ENCODE measurements around the gene ADTRP. TPM values are rescaled to one million over a fixed set of nuclear protein-coding genes. Genes with fewer than 3 reads are reported as not detected.

ADTRP gene
- total RNA-seq, 4 donors from 2014 or later: 9.1 to 40.4 (median 21.8) TPM

GRCh38 chr6:11773013-11773412 is 5.6 kb downstream of the ADTRP start:
- WGBS, 2 donors: 71 to 84% methylated on average over 4 to 5 of the region's 5 CpGs
- TF ChIP-seq POLR2A (IDR thresholded peaks at IDR 0.05) (no peak), CTCF (IDR thresholded peaks at IDR 0.05) (no peak)

DNA sequence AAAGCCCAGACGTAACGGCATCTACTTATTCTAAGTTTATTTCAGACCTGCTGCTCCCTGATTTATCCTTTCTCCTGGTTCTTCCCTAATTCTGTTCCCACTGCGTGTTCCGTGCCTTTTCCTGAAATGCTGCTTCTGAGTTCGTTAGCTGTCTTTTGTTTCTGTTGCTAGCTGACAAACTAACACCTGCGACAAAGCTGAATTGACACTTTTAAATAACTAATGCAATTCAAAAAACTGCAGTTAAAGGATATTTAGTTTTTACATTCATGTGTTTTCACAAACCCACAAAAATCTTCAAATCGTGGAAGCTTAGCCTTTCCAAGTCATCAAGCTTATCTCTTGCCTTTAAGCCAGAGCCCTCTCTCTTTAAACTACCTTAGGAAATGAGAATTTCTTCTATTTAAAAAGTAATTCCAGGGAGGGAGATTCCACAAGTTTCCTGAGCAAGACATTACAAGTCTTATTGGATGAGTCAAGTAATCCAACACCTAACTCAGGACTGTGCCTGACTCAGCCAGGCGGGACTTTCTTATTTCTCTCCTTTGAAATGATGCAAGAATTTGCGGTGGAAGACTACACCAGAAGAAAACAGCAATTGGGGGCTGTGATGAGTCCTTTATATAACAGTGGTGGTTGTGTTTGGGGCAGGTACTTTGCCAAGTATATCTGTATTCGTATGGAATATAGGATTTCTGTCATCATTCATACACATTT is 6.3 kb downstream of the ADTRP start:
- intact Hi-C loops (cut with DNase I; ENCODE audit: low total_unique reads): no loop called here
- WGBS, 2 donors: 52 to 55% methylated on average over 10 of the region's 10 CpGs
- peak in 1 of 2 donors; percentile 71 for DNase-seq (ENCODE audit: low spot score in 2 of 2)
- TF ChIP-seq POLR2A (IDR thresholded peaks at IDR 0.05): no peak
- no peak for TF ChIP-seq CTCF (IDR thresholded peaks at IDR 0.05)
- H3K4me3 ChIP-seq (ENCODE audit: low read depth, poor library complexity, severe bottlenecking): no peak overlapping the region

More at GRCh38 chr6:11773013-11773412, 5.6 kb downstream of the ADTRP start:
- intact Hi-C loops (cut with DNase I; ENCODE audit: low total_unique reads): no loop called here
- H3K4me3 ChIP-seq (ENCODE audit: low read depth, poor library complexity, severe bottlenecking): no peak overlapping the region
- DNase-seq (ENCODE audit: low spot score in 2 of 2): no peak

- TF ChIP-seq CTCF (IDR thresholded peaks at IDR 0.05): no peak
- no peak for TF ChIP-seq POLR2A (IDR thresholded peaks at IDR 0.05)
- 61 to 66% methylated on average over 13 of the region's 13 CpGs for WGBS, 2 donors
- intact Hi-C loops (cut with DNase I; ENCODE audit: low total_unique reads): no loop called here
- H3K4me3 ChIP-seq (ENCODE audit: low read depth, poor library complexity, severe bottlenecking): no peak overlapping the region
- no peak for DNase-seq (ENCODE audit: low spot score in 2 of 2)
These were observed 7.0 kb downstream of the ADTRP start for GRCh38 chr6:11771473-11772048.

DNA sequence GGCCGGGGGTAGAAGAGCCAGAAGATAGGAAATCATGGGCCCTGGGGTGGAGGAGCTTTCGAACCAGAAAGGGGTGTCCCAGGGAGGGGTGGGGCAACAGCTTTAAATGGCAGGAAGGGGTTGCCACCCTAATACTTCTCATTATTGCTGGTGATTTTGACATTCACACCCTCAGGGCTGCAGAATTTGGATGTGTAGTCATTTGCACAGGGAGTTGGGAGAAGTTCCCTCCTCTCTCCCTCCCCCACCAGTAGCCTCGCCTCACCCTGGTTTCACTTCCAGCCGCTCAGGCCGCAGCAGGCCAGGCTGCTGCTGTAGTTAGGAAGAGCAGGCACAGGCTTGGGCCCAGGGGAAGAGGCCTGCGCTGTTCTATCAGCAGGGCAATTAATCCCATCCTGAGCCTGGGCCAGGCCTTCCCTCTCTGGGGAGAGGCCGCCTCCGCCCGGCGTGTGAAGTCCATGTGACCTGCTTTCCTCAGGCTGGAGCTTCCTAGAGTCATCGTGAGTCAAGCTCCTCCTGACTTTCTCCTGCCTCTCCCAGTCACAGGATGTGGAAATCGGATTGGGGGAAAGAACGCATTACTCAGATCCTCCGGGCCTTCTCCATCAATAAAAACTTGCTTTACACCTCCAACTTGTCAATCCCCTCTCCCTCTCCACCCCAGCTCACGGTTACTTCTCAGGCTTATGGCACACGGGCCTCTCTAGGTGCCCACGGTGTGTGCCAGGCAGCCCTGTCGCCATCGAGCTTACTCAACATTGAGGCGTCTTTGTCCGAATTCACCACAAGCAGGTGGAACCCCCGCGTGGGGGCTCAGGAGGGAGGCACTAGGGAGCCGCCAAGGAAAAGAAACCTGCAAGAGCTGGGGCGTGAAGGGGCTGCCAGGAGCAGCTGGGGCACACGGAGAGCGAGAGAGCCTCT is 7.8 kb downstream of the ADTRP start:
- no peak overlapping the region for H3K4me3 ChIP-seq (ENCODE audit: low read depth, poor library complexity, severe bottlenecking)
- WGBS, 2 donors: 27 to 29% methylated on average over 26 to 27 of the region's 27 CpGs
- DNase-seq (ENCODE audit: low spot score in 2 of 2): peak; percentile 95 to 98
- intact Hi-C loops (cut with DNase I; ENCODE audit: low total_unique reads): no loop called here
- TF ChIP-seq CTCF (IDR thresholded peaks at IDR 0.05) (no peak), POLR2A (IDR thresholded peaks at IDR 0.05) (no peak)

GRCh38 chr6:11769811-11770545 is 8.6 kb downstream of the ADTRP start:
- 40 to 43% methylated on average over 11 of the region's 11 CpGs for WGBS, 2 donors
- intact Hi-C loops (cut with DNase I; ENCODE audit: low total_unique reads): no loop called here
- H3K4me3 ChIP-seq (ENCODE audit: low read depth, poor library complexity, severe bottlenecking): no peak overlapping the region

More at GRCh38 chr6:11769811-11770545, 8.6 kb downstream of the ADTRP start:
- no peak for DNase-seq (ENCODE audit: low spot score in 2 of 2)
- TF ChIP-seq POLR2A (IDR thresholded peaks at IDR 0.05) (no peak), CTCF (IDR thresholded peaks at IDR 0.05) (no peak)

Data from lower leg skin (tissue), 4 donors.